Prostate gland (tissue), 2 donors: Measurements from ENCODE around the gene SPTB.

Experiments
- POLR2A ChIP-seq: fragments of 450-650 bp; IDR thresholded peaks from one replicate; pipeline ENCODE4 v1.6.1; 2016; ENCODE audit warnings: antibody characterized with exemption, mild to moderate bottlenecking
- TF ChIP-seq, protein P1 (sequence below), 4 experiments: fragments of 200-600 bp in 2 of 4; fragments of 450-650 bp in 2 of 4; sonication (generic) in 2 of 4; IDR thresholded peaks; 1 replicate in 3 of 4; 2 replicates in 1 of 4; pipeline ENCODE4 v1.5.1; 2016 to 2019; ENCODE audit warnings: antibody characterized with exemption in 4 of 4, mild to moderate bottlenecking in 2 of 4, moderate library complexity in 2 of 4

DNA sequence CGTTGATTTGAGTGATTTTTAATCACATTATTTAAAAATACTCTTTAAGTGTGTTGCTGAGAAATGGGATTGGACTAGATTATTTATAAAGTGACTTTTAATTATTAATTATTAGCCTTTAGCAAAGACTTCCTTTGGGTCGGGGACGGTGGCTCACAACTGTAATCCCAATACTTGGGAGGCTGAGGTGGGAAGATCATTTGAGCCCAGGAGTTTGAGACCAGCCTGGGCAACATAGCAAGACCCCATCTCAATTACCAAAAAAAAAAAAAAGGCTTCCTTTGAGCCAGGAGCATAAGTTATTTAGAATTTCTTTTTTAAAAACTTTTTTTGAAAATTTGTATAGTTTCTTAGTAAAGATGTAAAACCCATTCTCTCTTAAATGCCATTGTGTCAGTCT lies 43.3 kb upstream of the SPTB start:
- TF ChIP-seq, protein P1, sequence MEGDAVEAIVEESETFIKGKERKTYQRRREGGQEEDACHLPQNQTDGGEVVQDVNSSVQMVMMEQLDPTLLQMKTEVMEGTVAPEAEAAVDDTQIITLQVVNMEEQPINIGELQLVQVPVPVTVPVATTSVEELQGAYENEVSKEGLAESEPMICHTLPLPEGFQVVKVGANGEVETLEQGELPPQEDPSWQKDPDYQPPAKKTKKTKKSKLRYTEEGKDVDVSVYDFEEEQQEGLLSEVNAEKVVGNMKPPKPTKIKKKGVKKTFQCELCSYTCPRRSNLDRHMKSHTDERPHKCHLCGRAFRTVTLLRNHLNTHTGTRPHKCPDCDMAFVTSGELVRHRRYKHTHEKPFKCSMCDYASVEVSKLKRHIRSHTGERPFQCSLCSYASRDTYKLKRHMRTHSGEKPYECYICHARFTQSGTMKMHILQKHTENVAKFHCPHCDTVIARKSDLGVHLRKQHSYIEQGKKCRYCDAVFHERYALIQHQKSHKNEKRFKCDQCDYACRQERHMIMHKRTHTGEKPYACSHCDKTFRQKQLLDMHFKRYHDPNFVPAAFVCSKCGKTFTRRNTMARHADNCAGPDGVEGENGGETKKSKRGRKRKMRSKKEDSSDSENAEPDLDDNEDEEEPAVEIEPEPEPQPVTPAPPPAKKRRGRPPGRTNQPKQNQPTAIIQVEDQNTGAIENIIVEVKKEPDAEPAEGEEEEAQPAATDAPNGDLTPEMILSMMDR (IDR thresholded peaks at IDR 0.05), result no peak
- TF ChIP-seq POLR2A, result no peak
